Endothelial cell of hepatic sinusoid (primary cell): ENCODE measurements around the gene GATA5.
"Not testable (repeated sequence)": the region's sequence is repeated elsewhere in the genome, so short reads cannot be mapped to it uniquely, and the experiment has no call there.

ENCODE experiments used
- in situ Hi-C: cut with HindIII; loops from 2 replicates; pipeline ENCODE4 v1.10.0; 2017; ENCODE audit warnings: low sequenced_read_pairs

Gene GATA5

DNA sequence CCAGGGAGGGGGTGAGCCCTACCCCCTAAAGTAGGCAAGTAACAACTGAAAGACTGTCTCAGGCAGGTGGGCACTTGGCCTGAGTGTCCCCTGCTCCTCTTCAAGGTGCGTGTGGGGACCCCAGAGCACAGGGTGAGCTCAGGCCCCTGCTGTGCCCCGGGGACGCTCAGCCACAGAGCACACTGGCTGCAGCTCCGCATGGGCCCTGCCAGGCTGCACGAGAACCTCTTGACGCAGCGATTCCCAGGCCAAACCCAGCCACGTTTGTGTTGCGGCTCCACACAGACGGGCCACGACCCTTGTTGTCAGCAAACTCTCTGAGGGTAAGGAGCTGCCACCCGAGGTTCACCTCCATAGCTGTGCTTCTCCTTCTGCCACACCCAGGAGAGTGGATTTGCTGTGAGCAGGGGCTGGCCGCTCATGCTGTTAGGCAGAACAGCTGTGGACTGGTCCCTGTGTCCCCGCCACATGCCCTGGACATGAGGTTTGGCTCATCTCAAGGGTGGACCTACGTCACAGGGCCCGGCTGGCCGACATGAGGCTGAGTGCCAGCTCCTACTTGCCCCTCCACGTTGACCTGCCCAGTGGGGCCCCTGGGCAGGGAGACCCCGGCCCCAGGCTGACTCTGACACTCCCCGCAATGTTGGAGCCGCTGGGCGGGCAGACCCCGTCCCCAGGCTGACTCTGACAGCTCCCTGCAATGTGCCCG is 29.7 kb upstream of the GATA5 start:
- in situ Hi-C loops = no loop called here

DNA sequence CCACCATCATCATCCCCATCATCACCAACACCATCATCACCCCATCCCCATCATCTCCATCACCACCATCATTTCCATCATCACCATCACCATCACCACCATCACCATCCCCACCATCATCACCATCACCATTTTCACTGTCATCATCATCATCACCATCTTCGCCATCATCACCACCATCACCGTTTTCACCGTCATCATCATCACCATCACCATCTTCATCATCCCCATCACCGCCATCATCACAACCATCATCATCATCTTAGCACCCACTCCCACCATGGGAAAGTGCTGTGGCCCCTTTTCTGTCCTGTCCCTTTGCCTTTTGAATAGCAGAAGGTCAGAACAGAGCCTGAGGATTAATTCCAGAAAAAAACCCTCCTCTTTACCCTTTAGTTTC is 28.5 kb upstream of the GATA5 start:
- in situ Hi-C loops = no loop called here

DNA sequence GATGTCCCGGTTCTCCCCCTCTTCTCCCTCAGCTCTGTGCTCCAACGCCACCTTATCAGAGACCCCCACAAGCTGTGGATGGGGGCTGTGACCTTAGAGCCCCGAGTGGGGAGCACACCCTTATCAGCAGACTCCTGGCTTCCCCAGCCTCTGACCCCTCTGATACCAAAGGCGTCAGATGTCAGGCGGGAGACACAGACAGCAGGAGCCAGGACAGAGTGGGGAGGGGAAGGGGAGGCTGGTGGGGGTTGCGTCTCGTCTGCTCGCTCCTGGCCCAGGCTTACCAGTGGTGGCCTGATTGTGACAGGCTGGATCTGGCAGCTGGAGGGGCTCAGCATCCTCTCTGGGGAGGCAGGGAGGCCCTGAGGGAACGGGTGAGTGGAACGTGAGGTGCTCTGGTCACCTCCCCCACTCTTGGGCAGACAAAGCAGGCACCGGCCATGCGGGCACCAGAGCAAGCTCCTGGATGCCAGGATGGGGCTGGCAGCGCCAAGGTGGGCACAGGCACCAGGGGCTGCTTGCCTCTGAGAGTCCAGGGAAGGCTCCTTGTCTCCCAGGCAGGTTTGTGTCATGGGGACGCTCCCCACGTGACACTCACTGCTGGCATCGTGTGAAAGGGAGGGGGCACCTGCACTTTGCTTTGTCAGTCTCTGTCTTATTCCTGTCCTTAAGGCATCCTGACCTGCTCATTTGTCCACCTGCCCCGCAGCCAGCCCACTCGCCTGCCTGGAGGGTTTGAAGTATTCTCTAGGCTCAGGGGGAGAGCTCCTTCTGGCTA is 27.8 kb upstream of the GATA5 start:
- in situ Hi-C loops = no loop called here

DNA sequence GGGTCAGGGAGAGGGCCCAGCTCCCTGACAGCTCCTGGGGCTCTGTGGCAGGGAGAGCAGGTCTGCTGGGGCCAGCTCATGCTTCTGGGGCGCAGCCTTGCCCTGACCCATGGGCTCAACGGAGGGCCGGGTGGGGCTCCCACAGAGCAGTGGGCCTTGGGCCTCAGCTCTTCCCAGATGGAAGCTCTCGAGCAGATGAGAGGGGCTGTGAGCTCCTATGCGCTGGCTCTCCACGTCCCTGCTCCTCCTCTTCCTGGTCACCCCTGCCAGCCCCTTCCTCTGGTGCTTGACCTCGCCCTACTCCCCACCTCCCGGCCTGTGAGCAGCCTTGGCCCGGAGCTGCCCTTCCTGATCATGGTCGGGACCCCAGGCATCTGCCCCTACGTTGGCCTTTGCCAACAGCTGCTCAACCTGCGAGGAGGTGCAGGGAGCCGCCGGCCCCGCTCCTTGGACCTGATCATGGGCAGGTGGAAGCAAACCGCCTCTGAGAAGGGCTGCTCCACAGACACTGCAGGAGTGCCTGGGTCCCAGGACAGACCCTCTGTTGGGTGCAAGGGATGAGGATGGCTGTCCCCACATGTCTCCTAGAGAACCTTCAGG is 26.8 kb upstream of the GATA5 start:
- in situ Hi-C loops = no loop called here

DNA sequence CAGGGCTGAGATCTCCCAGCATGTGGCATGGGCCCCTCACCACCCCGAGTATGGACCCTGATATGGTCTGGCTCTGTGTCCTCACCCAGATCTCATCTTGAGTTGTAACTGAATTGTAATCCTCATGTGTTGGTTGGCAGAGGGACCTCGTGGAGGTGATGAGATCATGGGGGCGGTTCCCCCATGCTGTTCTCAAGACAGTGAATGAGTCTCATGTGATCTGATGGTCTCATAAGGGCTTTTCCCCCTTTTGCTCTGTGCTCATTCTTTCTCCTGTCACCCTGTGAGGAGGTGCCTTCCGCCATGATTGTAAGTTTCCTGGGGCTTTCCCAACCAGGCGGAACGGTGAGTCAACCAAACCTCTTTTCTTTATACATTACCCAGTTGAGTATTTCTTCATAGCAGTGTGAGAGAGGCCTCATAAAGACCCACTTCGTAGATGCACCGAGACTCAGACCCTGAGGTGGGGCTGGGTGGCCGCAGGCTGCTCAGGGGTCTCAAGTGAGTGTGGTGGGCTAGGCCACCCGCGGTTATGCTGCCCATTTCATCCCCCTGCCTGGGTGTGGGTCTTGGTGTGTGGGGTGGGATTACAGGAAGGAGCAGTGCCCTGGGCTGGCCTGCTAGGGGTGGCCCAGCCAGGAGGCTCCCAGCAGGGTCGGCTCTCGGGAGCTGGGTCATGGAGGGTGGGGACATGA is 26.2 kb upstream of the GATA5 start:
- in situ Hi-C loops = no loop called here

- in situ Hi-C loops = no loop called here
Observed at GRCh38 chr20:62500237-62500864, 24.6 kb upstream of the GATA5 start.

DNA sequence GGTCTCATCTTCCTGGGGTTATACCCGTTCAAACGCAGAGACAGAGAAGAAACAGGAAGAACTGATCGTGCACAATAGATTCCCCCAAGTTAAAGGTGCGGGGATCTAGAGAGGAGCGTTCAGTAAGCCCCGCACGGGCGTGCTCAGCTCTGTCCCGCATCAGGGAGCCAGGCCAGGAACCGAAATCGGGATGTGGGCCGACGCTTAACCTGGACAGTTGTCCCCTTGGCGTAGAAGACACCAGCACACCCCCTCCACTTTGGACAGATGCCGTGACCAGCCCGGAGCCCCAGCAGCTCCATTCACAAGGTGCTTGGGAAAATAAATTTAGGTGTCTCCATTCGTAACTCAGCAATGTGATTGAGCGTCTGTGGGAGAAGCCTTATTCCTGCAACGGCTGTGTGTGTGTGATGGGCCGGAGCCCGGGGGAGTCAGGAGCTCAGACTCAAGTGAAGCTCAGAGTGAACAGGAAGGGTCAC is 24.0 kb upstream of the GATA5 start:
- in situ Hi-C loops = no loop called here

DNA sequence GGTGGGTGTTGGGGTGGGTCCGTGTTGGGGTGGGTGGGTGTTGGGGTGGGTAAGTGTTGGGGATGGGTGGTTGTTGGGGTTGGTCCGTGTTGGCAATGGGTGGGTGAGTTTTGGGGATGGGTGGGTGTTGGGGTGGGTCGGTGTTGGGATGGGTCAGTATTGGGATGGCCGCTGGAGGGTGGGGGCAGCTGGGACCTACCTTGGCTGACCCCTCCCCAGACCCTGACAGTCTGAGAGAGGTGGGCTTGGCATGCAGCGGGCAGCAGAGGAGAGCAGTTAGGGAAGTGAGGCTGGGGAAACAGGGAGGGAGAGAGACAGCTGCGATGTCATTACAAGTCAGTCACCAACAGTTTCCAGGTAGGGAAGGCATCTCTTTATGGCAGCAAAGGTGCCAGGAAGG is 23.1 kb upstream of the GATA5 start:
- in situ Hi-C loops = no loop called here

- in situ Hi-C loops = no loop called here
Observed at GRCh38 chr20:62496568-62497218, 20.9 kb upstream of the GATA5 start.

GRCh38 chr20:62495749-62496567 is 20.2 kb upstream of the GATA5 start:
- in situ Hi-C loops = no loop called here

- in situ Hi-C loops = no loop called here
Observed at GRCh38 chr20:62494980-62495748, 19.4 kb upstream of the GATA5 start.

DNA sequence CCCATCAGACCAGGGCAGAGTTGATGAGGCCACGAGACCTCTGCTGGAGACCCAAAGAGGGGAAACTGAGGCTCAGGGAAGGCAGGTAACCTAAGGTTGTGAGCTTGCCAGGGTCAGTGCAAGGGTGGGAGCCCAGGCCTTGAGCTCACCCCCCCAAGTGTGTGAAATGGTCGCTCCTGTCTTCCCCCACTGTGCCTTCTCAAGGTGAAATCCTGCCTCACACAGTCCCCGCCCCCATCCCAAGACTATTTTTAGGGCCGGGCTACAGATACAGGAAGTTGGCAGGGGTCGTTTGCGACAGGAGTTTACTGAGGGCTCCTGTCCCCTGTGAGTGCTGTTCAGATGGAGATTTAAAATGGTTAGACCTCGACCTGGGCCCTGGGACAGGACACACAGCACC is 18.7 kb upstream of the GATA5 start:
- in situ Hi-C loops = no loop called here

- in situ Hi-C loops = no loop called here
Observed at GRCh38 chr20:62493886-62494285, 18.1 kb upstream of the GATA5 start.

GRCh38 chr20:62493253-62493885 is 17.6 kb upstream of the GATA5 start:
- in situ Hi-C loops = no loop called here

DNA sequence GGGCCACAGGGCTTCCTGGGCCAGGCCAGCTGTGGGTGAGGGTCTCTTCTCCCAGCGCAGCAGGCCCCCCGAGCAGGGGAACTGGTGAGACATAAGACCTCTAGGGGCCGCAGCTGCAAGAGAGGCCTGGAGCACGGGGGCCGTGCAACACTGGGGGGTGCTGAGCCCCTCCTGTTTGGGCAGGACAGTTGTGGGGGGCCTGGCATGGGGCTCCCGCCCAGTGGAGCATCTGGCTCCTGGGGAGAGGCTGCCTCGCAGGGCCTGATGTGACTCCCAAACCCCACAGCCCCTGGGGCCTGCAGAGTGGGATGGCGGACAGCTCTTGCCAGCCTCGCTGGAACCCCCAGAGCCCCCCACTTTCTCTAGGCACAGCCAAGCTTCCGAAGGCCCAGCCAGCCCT is 16.9 kb upstream of the GATA5 start:
- in situ Hi-C loops = no loop called here

GRCh38 chr20:62490783-62491182 is 15.0 kb upstream of the GATA5 start:
- in situ Hi-C loops = not testable (repeated sequence)

DNA sequence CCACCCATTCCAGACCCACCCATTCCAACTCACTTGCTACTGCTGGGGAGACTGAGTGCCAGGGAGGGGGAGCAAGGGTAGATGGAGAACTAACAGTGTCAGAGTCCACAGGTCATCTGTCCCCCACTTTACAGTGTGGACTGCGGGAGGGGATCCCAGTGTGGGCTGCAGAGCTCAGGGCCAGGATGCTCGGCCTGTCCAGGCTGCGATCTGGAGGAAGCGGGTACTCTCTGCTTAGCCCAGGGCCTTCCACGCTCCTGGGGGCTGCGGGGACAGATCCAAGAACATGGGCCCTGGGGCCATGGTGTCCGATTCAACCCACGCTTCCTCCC is 14.1 kb upstream of the GATA5 start:
- in situ Hi-C loops = no loop called here

GRCh38 chr20:62489186-62489931 is 13.6 kb upstream of the GATA5 start:
- in situ Hi-C loops = no loop called here
